Vagina (tissue), 2 donors: ENCODE results near the gene NOC4L. TPM values are rescaled to one million over a fixed set of nuclear protein-coding genes. Genes with fewer than 3 reads are reported as not detected.

Experiments used
- DNase-seq, 2 donors: peaks; one replicate each; pipeline ENCODE4 v3.0.0-alpha.2; 2017; ENCODE audit errors: extremely low spot score in 2 of 2
- H3K27ac ChIP-seq: fragments of 200-600 bp; sonication (generic); one replicate; pipeline ENCODE4 v1.5.1; 2019
- H3K27me3 ChIP-seq: fragments of 200-600 bp; sonication (generic); one replicate; pipeline ENCODE4 v1.5.1; 2019
- H3K36me3 ChIP-seq, 2 donors: fragments of 200-600 bp; sonication (generic); one replicate each; pipeline ENCODE4 v1.5.1; 2017 to 2019
- H3K4me1 ChIP-seq: fragments of 200-600 bp; sonication (generic); one replicate; pipeline ENCODE4 v1.5.1; 2019
- H3K4me3 ChIP-seq, 2 donors: fragments of 200-600 bp; sonication (generic); 1 replicate in 1 of 2; 2 replicates in 1 of 2; pipeline ENCODE4 v1.5.1; 2016 to 2019
- H3K9me3 ChIP-seq: fragments of 200-600 bp; sonication (generic); one replicate; pipeline ENCODE4 v1.5.1; 2019
- POLR2A ChIP-seq, 2 donors: fragments of 450-650 bp; IDR thresholded peaks; one replicate each; pipeline ENCODE4 v1.6.1; 2017; ENCODE audit warnings: antibody characterized with exemption in 2 of 2, mild to moderate bottlenecking in 2 of 2, moderate library complexity in 2 of 2
- POLR2AphosphoS5 ChIP-seq, 2 donors: sonication (generic); formaldehyde crosslinking; IDR thresholded peaks; one replicate each; pipeline ENCODE4 v1.9.0; 2017; ENCODE audit warnings: antibody characterized with exemption in 2 of 2, mild to moderate bottlenecking in 2 of 2, low read depth in 1 of 2; ENCODE audit not compliant: insufficient read depth in 1 of 2
- intact Hi-C: fragments of 100-400 bp; cut with DNase I; formaldehyde crosslinking; loops from one replicate; pipeline ENCODE4 v1.15.1; 2023
- total RNA-seq: library from RNA; depleted of rRNA; stranded (reverse); fragments of >200 nt; gene quantifications from one replicate; pipeline ENCODE4 v1.2.3, GENCODE V29; 2016
- TF ChIP-seq, protein P1 (sequence below), 3 experiments: fragments of 450-650 bp in 2 of 3; fragments of 200-600 bp in 1 of 3; sonication (generic) in 1 of 3; IDR thresholded peaks; one replicate each; pipeline ENCODE4 v1.5.1; 2017 to 2019; ENCODE audit warnings: antibody characterized with exemption in 3 of 3, mild to moderate bottlenecking in 2 of 3, moderate library complexity in 2 of 3

The NOC4L gene
- total RNA-seq, 1 donor from 2014 or later, result 13.0 TPM

DNA sequence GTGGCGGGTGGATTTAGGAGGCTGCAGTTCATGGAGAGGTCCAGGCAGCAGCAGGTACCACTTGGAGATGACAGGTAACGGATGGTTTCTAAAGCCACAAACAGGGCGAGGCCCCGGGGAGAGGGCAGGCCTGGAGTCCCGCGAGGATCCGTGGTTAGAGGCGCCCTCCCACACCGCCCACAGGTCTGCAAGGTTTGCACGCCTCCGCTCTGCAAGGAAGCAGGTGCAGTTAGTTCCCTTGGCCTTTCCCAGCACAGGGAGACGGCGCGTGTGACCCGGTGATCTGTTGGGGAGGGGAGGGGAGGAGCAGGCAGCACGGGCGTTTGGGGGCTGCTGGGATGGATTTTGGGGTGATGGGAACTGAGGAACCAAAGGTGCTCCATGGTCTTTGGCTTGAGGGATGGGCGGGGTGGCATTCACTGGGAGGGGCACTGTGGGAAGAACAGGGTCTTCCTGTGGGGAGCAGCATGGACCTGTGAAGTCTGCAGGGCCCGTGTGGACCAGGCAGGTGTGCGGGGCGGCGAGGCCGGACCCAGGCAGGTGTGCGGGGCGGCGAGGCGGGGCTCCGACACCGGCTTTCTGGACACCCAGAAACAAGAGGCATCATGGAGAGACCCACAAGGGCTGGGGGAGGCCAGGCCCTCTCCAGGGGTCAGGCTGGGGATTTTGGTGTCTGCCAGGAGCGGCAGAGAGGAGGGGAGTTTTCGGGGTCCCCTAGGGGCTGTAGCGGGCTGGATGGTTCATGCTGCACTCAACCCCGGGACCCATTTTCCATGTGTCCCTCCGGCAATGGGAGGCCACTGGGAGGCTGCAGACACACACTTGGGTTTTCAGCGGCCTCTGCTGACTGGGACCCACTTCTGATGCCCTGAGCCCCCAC is 29.1 kb downstream of the NOC4L start:
- TF ChIP-seq, protein P1, sequence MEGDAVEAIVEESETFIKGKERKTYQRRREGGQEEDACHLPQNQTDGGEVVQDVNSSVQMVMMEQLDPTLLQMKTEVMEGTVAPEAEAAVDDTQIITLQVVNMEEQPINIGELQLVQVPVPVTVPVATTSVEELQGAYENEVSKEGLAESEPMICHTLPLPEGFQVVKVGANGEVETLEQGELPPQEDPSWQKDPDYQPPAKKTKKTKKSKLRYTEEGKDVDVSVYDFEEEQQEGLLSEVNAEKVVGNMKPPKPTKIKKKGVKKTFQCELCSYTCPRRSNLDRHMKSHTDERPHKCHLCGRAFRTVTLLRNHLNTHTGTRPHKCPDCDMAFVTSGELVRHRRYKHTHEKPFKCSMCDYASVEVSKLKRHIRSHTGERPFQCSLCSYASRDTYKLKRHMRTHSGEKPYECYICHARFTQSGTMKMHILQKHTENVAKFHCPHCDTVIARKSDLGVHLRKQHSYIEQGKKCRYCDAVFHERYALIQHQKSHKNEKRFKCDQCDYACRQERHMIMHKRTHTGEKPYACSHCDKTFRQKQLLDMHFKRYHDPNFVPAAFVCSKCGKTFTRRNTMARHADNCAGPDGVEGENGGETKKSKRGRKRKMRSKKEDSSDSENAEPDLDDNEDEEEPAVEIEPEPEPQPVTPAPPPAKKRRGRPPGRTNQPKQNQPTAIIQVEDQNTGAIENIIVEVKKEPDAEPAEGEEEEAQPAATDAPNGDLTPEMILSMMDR (IDR thresholded peaks at IDR 0.05), result no peak
- TF ChIP-seq POLR2A (IDR thresholded peaks at IDR 0.05) (no peak), POLR2AphosphoS5 (IDR thresholded peaks at IDR 0.05; ENCODE audit: insufficient read depth in 1 of 2, low read depth in 1 of 2) (no peak)
- DNase-seq, result no peak
- intact Hi-C loops, result no loop called here
- H3K27ac ChIP-seq, result no peak overlapping the region
- no peaks in the 10 kb centered on the region for H3K27me3 ChIP-seq
- no peaks in the 10 kb centered on the region for H3K9me3 ChIP-seq
- H3K4me3 ChIP-seq, result no peak overlapping the region
- no peaks in the 10 kb centered on the region for H3K4me1 ChIP-seq
- no peaks in the 10 kb centered on the region for H3K36me3 ChIP-seq

DNA sequence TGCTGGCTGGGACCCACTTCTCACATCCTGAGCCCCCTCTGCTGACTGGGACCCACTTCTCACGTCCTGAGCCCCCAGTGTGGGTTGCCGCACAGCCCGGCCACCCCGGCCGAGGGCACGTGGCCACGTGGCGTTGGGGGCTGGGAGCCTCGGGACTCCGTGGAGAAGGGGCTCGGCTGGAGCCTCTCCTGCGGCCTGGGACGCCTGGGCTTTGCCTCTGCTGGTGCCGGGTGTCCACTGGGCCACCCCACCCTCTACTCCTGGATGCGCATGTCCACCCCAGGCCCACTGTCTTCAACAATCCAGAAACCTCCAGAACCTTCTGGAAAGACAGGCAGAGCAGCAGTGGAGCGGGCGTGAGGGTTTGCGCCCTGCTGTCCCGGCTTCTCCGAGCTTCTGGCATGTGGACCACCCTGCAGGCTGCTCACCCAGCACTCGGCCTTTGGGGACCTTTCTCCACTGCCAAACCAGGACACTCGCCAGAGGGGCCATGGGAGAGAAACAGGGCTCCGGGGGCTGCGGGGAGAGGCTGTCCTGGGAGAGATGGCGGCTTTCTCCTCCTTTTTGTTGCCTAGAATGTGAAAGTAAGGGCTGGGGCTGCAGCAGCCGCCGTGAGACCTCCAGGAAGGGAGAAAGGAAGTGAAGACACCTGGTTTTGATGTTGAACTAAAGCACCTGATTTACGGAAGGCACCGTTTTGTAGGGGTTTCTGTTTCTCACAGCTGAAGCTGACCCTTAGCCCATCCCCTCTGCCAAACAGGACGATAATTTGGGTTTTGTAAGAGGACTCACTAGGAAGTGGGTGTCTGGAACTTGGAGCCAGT is 30.0 kb downstream of the NOC4L start:
- DNase-seq, result no peak
- no peaks in the 10 kb centered on the region for H3K36me3 ChIP-seq
- TF ChIP-seq POLR2AphosphoS5 (IDR thresholded peaks at IDR 0.05; ENCODE audit: insufficient read depth in 1 of 2, low read depth in 1 of 2) (no peak), POLR2A (IDR thresholded peaks at IDR 0.05) (no peak)
- TF ChIP-seq, protein P1 (IDR thresholded peaks at IDR 0.05), result no peak
- no peak overlapping the region for H3K27ac ChIP-seq
- no peaks in the 10 kb centered on the region for H3K27me3 ChIP-seq
- no peaks in the 10 kb centered on the region for H3K9me3 ChIP-seq
- intact Hi-C loops, result no loop called here
- H3K4me3 ChIP-seq, result no peak overlapping the region
- H3K4me1 ChIP-seq, result no peaks in the 10 kb centered on the region

DNA sequence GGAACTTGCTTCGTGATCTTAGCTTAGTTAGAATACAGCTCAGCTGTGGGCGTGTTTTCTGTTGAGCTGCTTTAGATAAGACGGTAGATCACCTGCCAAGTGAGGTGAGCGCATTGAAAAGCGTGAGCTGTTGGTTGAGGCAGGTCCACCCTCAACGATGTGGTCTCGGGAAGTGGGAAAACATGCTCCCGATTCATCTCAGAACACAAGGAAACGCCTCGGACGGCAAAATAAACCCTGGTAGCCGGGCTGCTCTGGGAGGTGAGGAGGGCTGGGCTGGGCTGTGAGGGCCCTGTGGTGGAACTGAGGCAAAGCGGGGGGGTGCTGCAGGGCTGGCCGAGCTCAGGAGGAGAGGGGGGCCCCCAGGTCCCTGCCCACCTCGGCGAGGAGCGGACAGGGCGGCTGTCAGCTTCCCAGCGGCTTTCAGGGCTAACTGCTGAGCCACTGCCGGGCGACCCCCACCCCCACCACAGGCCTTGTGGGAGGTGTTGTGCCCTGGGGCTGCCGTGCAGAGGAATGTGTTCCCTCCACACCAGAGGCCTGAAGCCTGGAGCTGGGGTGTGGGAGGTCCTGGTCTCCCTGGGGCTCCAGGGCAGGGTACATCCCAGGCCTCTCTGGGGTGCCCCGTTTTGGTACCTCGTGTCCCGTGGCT is 30.7 kb downstream of the NOC4L start:
- Histone ChIP-seq H3K36me3 (no peaks in the 10 kb centered on the region), H3K27ac (no peak overlapping the region), H3K9me3 (no peaks in the 10 kb centered on the region), H3K4me1 (no peaks in the 10 kb centered on the region), H3K4me3 (no peak overlapping the region), H3K27me3 (no peaks in the 10 kb centered on the region)
- TF ChIP-seq POLR2A (IDR thresholded peaks at IDR 0.05) (no peak), POLR2AphosphoS5 (IDR thresholded peaks at IDR 0.05; ENCODE audit: insufficient read depth in 1 of 2, low read depth in 1 of 2) (no peak)
- TF ChIP-seq, protein P1 (IDR thresholded peaks at IDR 0.05), result no peak
- intact Hi-C loops, result no loop called here
- DNase-seq, result no peak

DNA sequence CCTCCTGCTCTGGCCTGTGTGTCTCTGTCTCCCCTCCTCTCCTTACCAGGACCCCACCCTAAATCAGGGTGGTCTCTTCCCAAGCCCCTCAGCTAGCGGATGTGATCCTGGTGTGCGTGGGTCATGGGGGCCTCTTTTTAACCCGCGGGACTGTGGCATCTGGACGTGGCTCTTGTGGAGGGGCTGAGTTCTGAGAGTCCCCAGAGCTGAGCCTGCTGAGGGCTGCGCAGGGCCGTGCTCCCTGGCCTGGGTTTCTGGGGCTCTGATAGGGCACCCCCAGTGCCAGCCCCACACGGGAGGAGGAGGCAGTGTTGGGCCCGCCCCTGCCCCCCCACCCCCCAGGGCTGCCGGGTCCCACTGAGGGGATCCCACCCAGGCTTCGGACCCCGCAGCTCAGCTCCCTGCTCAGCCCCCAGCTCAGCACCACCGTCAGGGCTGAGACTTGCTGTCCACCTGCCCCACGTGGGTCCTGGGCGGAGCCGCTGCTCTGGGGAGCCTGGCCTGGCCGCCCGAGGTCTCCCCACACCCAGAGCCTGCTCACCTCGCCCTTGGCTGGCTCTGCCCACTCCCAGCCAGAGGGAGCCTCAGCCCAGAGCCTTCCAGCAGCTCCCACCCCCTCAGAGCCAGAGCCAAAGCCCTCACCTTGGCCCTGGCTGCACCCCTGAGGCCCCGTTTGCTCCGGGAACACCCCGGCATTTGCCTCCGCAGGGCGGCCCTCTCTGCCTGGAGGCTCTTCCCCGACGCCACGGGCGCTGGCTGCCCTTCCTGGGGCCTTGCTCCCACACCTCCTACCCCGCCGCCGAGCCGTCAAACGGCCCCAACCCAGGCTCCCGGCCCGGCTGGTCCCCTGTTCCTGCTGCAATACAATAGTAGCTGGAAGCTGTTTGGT is 31.5 kb downstream of the NOC4L start:
- TF ChIP-seq POLR2AphosphoS5 (IDR thresholded peaks at IDR 0.05; ENCODE audit: insufficient read depth in 1 of 2, low read depth in 1 of 2) (no peak), POLR2A (IDR thresholded peaks at IDR 0.05) (no peak)
- TF ChIP-seq, protein P1 (IDR thresholded peaks at IDR 0.05), result no peak

More for the DNA sequence above, 31.5 kb downstream of the NOC4L start:
- intact Hi-C loops, result no loop called here
- H3K27me3 ChIP-seq, result no peaks in the 10 kb centered on the region
- no peak overlapping the region for H3K27ac ChIP-seq
- H3K36me3 ChIP-seq, result no peaks in the 10 kb centered on the region
- no peaks in the 10 kb centered on the region for H3K4me1 ChIP-seq
- DNase-seq, result no peak
- no peaks in the 10 kb centered on the region for H3K9me3 ChIP-seq
- H3K4me3 ChIP-seq, result no peak overlapping the region
